Measurements from ENCODE around the gene CTSZ. TPM values are rescaled to one million over a fixed set of nuclear protein-coding genes. Genes with fewer than 3 reads are reported as not detected.

The CTSZ gene
- total and polyA plus RNA-seq, 11 donors: 92.2 to 482 (median 130) TPM

GRCh38 chr20:58975353-58975752, 31.7 kb downstream of the CTSZ start:
- intact Hi-C loops (cut with DNase I): no loop called here

GRCh38 chr20:58973866-58974265, 33.2 kb downstream of the CTSZ start:
- no peak overlapping the region for H3K27ac ChIP-seq
- H3K4me1 ChIP-seq: peaks cover 0 to 6% (median 0%) of the 10 kb centered on the region in 12 donors
- 84 to 91% (median 87%) methylated on average over 3 of the region's 3 CpGs for WGBS, 4 donors
- TF ChIP-seq CTCF (IDR thresholded peaks at IDR 0.05): no peak
- no peak overlapping the region for H3K4me3 ChIP-seq
- H3K36me3 ChIP-seq: no peaks in the 10 kb centered on the region
- DNase-seq: no peak
- ATAC-seq: no peak
- intact Hi-C loops (cut with DNase I): no loop called here
- peaks cover 0 to 36% (median 16%) of the 10 kb centered on the region in 12 donors for H3K9me3 ChIP-seq
- H3K27me3 ChIP-seq: no peaks in the 10 kb centered on the region

More at GRCh38 chr20:58975353-58975752, 31.7 kb downstream of the CTSZ start:
- Histone ChIP-seq H3K4me3 (no peak overlapping the region), H3K27me3 (no peaks in the 10 kb centered on the region), H3K36me3 (no peaks in the 10 kb centered on the region), H3K4me1 (peaks cover 0 to 6% (median 0%) of the 10 kb centered on the region in 12 donors), H3K27ac (no peak overlapping the region), H3K9me3 (peaks cover 0 to 25% (median 13%) of the 10 kb centered on the region in 12 donors)
- no peak for DNase-seq
- TF ChIP-seq POLR2A (IDR thresholded peaks at IDR 0.05): no peak
- no peak for TF ChIP-seq CTCF (IDR thresholded peaks at IDR 0.05)
- no peak for ATAC-seq
- 89 to 100% (median 94%) methylated on average over 1 of the region's 1 CpG for WGBS, 4 donors

GRCh38 chr20:58973179-58973578, 33.9 kb downstream of the CTSZ start:
- ATAC-seq: no peak
- intact Hi-C loops (cut with DNase I): no loop called here
- DNase-seq: no peak
- Histone ChIP-seq H3K27ac (no peak overlapping the region), H3K36me3 (no peaks in the 10 kb centered on the region), H3K4me3 (no peak overlapping the region), H3K9me3 (peaks cover 0 to 36% (median 16%) of the 10 kb centered on the region in 12 donors), H3K4me1 (peaks cover 0 to 6% (median 0%) of the 10 kb centered on the region in 12 donors), H3K27me3 (no peaks in the 10 kb centered on the region)
- WGBS, 4 donors: 82 to 90% (median 86%) methylated on average over 4 of the region's 4 CpGs
- TF ChIP-seq CTCF (IDR thresholded peaks at IDR 0.05): no peak
- no peak for TF ChIP-seq POLR2A (IDR thresholded peaks at IDR 0.05)

- Histone ChIP-seq H3K36me3 (no peaks in the 10 kb centered on the region), H3K27ac (no peak overlapping the region), H3K27me3 (no peaks in the 10 kb centered on the region), H3K9me3 (peaks cover 0 to 33% (median 14%) of the 10 kb centered on the region in 12 donors), H3K4me1 (peaks cover 0 to 6% (median 0%) of the 10 kb centered on the region in 12 donors), H3K4me3 (no peak overlapping the region)
- intact Hi-C loops (cut with DNase I): no loop called here
- no peak for DNase-seq
- ATAC-seq: no peak
- WGBS, 4 donors: 83 to 85% (median 83%) methylated on average over 6 of the region's 6 CpGs
- TF ChIP-seq POLR2A (IDR thresholded peaks at IDR 0.05): no peak
- no peak for TF ChIP-seq CTCF (IDR thresholded peaks at IDR 0.05)
These were observed 35.6 kb downstream of the CTSZ start for GRCh38 chr20:58971429-58971828.

All from heart left ventricle (tissue), 16 donors.